Endothelial cell (in vitro differentiated cells): ENCODE data around the gene MRPS18A. TPM values are rescaled to one million over a fixed set of nuclear protein-coding genes. Genes with fewer than 3 reads are reported as not detected.

Experiments used
- DNase-seq: peaks from one replicate; pipeline ENCODE4 v3.0.0; 2021; ENCODE audit warnings: low spot score
- H3K27ac Mint-ChIP-seq: one replicate; pipeline ENCODE4 v1.8.0; 2021; ENCODE audit warnings: mixed read lengths, inconsistent platforms; ENCODE audit not compliant: unreplicated experiment
- H3K27me3 Mint-ChIP-seq: one replicate; pipeline ENCODE4 v1.8.0; 2021; ENCODE audit warnings: mild to moderate bottlenecking, moderate library complexity, mixed read lengths, inconsistent platforms; ENCODE audit not compliant: unreplicated experiment
- H3K36me3 Mint-ChIP-seq: one replicate; pipeline ENCODE4 v1.8.0; 2021; ENCODE audit warnings: mild to moderate bottlenecking, low read depth, mixed read lengths, inconsistent platforms; ENCODE audit not compliant: unreplicated experiment
- H3K4me1 Mint-ChIP-seq: one replicate; pipeline ENCODE4 v1.8.0; 2021; ENCODE audit warnings: mild to moderate bottlenecking, mixed read lengths, inconsistent platforms; ENCODE audit not compliant: unreplicated experiment
- H3K4me3 Mint-ChIP-seq: one replicate; pipeline ENCODE4 v1.8.0; 2021; ENCODE audit warnings: mild to moderate bottlenecking, mixed read lengths, inconsistent platforms; ENCODE audit not compliant: unreplicated experiment
- H3K9me3 Mint-ChIP-seq: one replicate; pipeline ENCODE4 v1.8.0; 2021; ENCODE audit warnings: mixed read lengths, inconsistent platforms; ENCODE audit not compliant: unreplicated experiment
- total RNA-seq: library from RNA; stranded (reverse); fragmentation: NEBNext Ultra II Directional; extraction: Animal tissue kit (Norgen Biotek cat#: 25700); gene quantifications from one replicate; pipeline ENCODE4 v1.2.1, GENCODE V29; 2021; ENCODE audit not compliant: unreplicated experiment
- TF ChIP-seq, protein P1 (sequence below): fragments of 200-600 bp; sonication (generic); IDR thresholded peaks from one replicate; pipeline ENCODE4 v1.5.0; 2021; ENCODE audit warnings: antibody characterized with exemption; ENCODE audit not compliant: unreplicated experiment

MRPS18A gene
- total RNA-seq, 1 donor from 2014 or later: 45.5 TPM

DNA sequence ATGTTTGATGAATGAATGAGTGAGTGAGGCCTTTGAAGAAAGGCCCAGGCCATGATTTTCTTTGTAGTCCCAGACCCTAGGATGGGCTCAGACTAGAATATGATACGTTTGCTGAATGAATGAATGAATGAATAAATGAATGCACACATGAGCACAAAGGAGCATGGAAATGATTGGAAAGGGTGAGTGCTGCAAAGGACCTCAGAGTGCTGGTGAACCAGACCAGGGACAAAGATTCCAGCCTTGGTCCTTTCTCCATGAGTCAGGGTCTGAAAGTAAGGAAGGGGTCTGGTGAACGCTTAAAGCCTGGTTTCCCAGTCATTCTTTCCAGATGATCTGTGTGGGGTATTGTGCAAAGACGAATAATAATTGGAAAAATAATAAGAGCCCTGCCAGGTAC lies 40.0 kb upstream of the MRPS18A start:
- Mint-ChIP-seq H3K9me3 (no peaks in the 10 kb centered on the region), H3K27ac (no peak overlapping the region), H3K4me1 (no peaks in the 10 kb centered on the region), H3K36me3 (no peaks in the 10 kb centered on the region), H3K27me3 (no peaks in the 10 kb centered on the region), H3K4me3 (no peak overlapping the region)
- DNase-seq: no peak
- TF ChIP-seq, protein P1, sequence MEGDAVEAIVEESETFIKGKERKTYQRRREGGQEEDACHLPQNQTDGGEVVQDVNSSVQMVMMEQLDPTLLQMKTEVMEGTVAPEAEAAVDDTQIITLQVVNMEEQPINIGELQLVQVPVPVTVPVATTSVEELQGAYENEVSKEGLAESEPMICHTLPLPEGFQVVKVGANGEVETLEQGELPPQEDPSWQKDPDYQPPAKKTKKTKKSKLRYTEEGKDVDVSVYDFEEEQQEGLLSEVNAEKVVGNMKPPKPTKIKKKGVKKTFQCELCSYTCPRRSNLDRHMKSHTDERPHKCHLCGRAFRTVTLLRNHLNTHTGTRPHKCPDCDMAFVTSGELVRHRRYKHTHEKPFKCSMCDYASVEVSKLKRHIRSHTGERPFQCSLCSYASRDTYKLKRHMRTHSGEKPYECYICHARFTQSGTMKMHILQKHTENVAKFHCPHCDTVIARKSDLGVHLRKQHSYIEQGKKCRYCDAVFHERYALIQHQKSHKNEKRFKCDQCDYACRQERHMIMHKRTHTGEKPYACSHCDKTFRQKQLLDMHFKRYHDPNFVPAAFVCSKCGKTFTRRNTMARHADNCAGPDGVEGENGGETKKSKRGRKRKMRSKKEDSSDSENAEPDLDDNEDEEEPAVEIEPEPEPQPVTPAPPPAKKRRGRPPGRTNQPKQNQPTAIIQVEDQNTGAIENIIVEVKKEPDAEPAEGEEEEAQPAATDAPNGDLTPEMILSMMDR: no peak

DNA sequence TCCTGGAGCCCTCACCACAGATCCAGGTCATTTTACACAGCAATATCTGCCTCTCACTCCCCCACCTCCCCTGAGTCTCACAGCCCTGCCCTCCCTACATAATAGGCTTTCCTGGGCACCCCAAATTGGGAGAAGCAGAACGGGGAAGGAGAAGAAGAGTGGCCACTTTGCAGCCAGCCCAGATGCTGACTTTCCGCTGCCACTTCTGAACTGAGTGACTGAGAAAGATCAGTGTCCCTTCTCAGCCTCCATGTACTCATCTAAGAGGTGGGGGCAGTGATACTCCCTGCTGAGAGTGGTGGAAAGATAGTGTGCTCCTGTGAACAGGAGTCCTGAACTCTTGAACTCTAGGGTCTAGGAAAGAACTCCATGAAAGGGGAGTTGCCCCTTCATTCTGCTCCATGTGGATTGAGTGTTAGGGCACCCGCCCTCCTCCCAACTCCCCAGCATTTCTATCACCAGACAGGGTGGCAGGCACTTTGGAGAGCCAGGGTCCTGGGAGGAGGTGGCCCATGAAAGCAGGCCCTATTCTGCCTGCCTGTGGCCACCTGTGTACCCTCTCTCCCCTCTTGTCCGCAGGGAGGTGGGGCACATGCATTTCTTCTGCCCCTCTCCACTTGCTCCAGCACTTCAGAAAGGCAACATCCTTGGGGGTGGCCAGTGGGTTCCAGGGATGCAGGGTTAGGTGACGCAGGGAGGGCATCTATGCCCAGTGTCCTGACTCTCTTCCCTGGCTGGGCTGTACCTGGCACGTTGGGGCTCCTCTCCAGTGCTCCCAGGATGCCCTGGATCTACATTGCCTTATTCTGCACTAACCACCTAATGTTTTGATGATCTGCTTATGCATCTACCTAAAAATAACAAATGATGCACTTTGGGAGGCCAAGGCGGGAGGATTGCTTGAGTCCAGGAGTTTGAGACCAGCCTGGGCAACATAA lies 38.3 kb upstream of the MRPS18A start:
- Mint-ChIP-seq H3K4me3 (no peak overlapping the region), H3K27ac (no peak overlapping the region), H3K4me1 (no peaks in the 10 kb centered on the region), H3K36me3 (no peaks in the 10 kb centered on the region), H3K9me3 (no peaks in the 10 kb centered on the region), H3K27me3 (no peaks in the 10 kb centered on the region)
- TF ChIP-seq, protein P1: no peak
- no peak for DNase-seq

DNA sequence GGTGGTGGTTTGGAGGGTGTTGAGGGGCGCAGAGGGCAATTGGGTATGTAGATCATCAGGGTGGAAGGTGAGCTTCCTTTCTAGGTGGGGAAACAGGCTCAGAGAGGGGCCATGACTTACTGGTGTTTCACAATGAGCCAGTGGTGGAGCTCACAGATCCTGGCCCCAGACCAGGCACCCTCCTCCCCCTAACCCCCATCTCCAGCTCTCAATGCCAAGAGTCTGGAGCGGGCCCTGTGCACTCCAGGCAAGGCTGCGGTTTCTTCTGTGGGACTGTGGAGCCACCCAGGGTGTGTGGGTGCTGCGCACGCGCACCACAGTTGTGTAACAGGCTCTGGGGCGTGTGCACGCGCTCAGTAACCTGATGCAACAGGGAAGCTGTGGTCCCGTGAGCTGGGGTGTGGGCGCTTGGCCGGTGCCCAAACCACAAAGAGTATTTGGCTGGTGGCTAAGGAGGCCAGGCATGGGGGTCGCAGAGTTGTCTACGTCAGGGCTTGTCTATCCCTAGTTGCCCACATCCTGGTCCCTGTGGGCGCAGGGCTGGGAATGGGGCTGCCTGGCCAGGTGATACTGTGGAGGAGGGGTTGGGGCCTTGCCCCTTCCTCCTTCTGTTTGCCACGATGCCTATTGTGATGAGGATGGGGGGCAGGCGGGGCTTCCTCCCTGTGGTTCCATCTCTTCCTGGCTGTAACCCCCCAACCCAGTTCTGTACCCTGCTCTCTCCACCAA lies 37.5 kb upstream of the MRPS18A start:
- H3K36me3 Mint-ChIP-seq: no peaks in the 10 kb centered on the region
- no peaks in the 10 kb centered on the region for H3K27me3 Mint-ChIP-seq
- no peak overlapping the region for H3K27ac Mint-ChIP-seq
- TF ChIP-seq, protein P1: no peak
- H3K9me3 Mint-ChIP-seq: no peaks in the 10 kb centered on the region
- no peak overlapping the region for H3K4me3 Mint-ChIP-seq
- DNase-seq: no peak
- H3K4me1 Mint-ChIP-seq: no peaks in the 10 kb centered on the region

DNA sequence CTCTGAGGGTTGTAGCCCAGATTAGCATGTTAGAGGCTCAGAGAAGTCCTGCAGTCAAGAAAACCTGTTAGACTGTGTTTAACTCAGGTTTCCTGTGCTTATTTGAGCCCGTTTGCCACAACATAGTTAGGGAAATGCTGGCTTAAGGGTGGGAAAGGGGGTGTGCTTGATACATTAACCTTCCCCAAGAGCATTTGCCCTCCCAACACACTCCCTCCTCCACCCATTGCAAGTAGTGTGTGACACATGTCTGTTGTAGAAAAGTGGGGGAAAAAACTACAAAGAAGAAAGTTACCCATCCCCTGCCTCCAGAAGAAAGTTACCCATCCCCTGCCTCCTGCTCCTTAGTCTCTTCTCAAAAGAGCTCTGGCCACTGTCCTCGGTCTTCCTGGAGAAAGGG lies 36.8 kb upstream of the MRPS18A start:
- Mint-ChIP-seq H3K9me3 (no peaks in the 10 kb centered on the region), H3K4me3 (no peak overlapping the region), H3K4me1 (no peaks in the 10 kb centered on the region), H3K27ac (no peak overlapping the region), H3K36me3 (no peaks in the 10 kb centered on the region), H3K27me3 (no peaks in the 10 kb centered on the region)
- no peak for DNase-seq
- TF ChIP-seq, protein P1: no peak
